ENCODE results near the gene SSTR3. TPM values are rescaled to one million over a fixed set of nuclear protein-coding genes. Genes with fewer than 3 reads are reported as not detected.

SSTR3 gene
- total RNA-seq, 1 donor from 2014 or later = not detected

DNA sequence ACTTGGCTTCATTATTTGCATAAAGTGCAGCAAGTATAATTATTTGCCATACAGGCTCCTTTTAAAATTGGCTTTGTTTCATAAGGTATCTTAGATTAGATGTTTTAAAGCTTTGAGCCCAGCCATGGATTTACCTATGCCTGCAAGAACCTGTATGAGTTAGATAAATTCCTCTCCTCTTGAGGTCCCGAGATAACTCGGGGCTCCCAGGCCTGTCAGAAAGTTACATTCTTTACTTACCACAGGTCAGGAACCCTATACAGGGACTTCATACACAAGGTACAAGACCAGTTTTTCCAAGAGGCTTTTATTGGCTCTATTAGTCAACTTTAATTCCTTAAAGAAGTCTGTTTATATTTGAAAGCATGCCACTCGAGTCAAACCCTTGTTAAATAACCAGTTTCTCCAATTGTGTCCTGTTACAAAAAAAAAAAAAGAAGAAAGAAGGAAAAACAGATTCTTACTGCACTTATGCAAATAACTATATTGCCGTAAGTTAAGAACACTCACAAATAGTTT, 22.0 kb downstream of the SSTR3 start:
- no peak for DNase-seq
- peaks cover 4% of the 10 kb centered on the region for H3K4me1 Mint-ChIP-seq (ENCODE audit: low read depth, unreplicated experiment)
- peaks cover 4% of the 10 kb centered on the region for H3K9me3 Mint-ChIP-seq (ENCODE audit: unreplicated experiment)
- H3K27ac Mint-ChIP-seq (ENCODE audit: unreplicated experiment) = no peak overlapping the region
- H3K4me3 Mint-ChIP-seq (ENCODE audit: unreplicated experiment) = no peak overlapping the region
- H3K36me3 Mint-ChIP-seq (ENCODE audit: unreplicated experiment) = peaks cover 11% of the 10 kb centered on the region
- H3K27me3 Mint-ChIP-seq (ENCODE audit: unreplicated experiment) = peaks cover 5% of the 10 kb centered on the region
- TF ChIP-seq, protein P1, sequence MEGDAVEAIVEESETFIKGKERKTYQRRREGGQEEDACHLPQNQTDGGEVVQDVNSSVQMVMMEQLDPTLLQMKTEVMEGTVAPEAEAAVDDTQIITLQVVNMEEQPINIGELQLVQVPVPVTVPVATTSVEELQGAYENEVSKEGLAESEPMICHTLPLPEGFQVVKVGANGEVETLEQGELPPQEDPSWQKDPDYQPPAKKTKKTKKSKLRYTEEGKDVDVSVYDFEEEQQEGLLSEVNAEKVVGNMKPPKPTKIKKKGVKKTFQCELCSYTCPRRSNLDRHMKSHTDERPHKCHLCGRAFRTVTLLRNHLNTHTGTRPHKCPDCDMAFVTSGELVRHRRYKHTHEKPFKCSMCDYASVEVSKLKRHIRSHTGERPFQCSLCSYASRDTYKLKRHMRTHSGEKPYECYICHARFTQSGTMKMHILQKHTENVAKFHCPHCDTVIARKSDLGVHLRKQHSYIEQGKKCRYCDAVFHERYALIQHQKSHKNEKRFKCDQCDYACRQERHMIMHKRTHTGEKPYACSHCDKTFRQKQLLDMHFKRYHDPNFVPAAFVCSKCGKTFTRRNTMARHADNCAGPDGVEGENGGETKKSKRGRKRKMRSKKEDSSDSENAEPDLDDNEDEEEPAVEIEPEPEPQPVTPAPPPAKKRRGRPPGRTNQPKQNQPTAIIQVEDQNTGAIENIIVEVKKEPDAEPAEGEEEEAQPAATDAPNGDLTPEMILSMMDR (IDR thresholded peaks at IDR 0.05; ENCODE audit: partially characterized antibody, unreplicated experiment) = no peak

- H3K4me3 Mint-ChIP-seq (ENCODE audit: unreplicated experiment) = no peak overlapping the region
- peaks cover 2% of the 10 kb centered on the region for H3K27me3 Mint-ChIP-seq (ENCODE audit: unreplicated experiment)
- H3K9me3 Mint-ChIP-seq (ENCODE audit: unreplicated experiment) = peaks cover 4% of the 10 kb centered on the region
These were observed 23.3 kb downstream of the SSTR3 start for GRCh38 chr22:37188901-37189466.

GRCh38 chr22:37187891-37188761, 24.2 kb downstream of the SSTR3 start, which contains the start of gene C1QTNF6:
TSS of gene C1QTNF6 (minus strand) at chr22:37188247. CDS start at chr22:37188213, 34 bp downstream.
- DNase-seq = peak; percentile 28
- peaks cover 2% of the 10 kb centered on the region for H3K4me1 Mint-ChIP-seq (ENCODE audit: low read depth, unreplicated experiment)
- H3K27me3 Mint-ChIP-seq (ENCODE audit: unreplicated experiment) = peaks cover 2% of the 10 kb centered on the region
- no peak within 1 kb of the TSS for H3K27ac Mint-ChIP-seq (ENCODE audit: unreplicated experiment)
- H3K36me3 Mint-ChIP-seq (ENCODE audit: unreplicated experiment) = no peaks in the 10 kb centered on the region
- TF ChIP-seq, protein P1 (IDR thresholded peaks at IDR 0.05; ENCODE audit: partially characterized antibody, unreplicated experiment) = no peak
- H3K4me3 Mint-ChIP-seq (ENCODE audit: unreplicated experiment) = no peak within 1 kb of the TSS
- peaks cover 4% of the 10 kb centered on the region for H3K9me3 Mint-ChIP-seq (ENCODE audit: unreplicated experiment)

More at GRCh38 chr22:37188901-37189466, 23.3 kb downstream of the SSTR3 start:
- TF ChIP-seq, protein P1 (IDR thresholded peaks at IDR 0.05; ENCODE audit: partially characterized antibody, unreplicated experiment) = no peak
- DNase-seq = no peak
- Mint-ChIP-seq H3K36me3 (ENCODE audit: unreplicated experiment) (peaks cover 2% of the 10 kb centered on the region), H3K27ac (ENCODE audit: unreplicated experiment) (no peak overlapping the region), H3K4me1 (ENCODE audit: low read depth, unreplicated experiment) (peaks cover 2% of the 10 kb centered on the region)

GRCh38 chr22:37187552-37187890, 24.8 kb downstream of the SSTR3 start:
- Mint-ChIP-seq H3K4me3 (ENCODE audit: unreplicated experiment) (no peak overlapping the region), H3K4me1 (ENCODE audit: low read depth, unreplicated experiment) (peaks cover 2% of the 10 kb centered on the region), H3K36me3 (ENCODE audit: unreplicated experiment) (no peaks in the 10 kb centered on the region), H3K9me3 (ENCODE audit: unreplicated experiment) (peaks cover 4% of the 10 kb centered on the region), H3K27me3 (ENCODE audit: unreplicated experiment) (peaks cover 2% of the 10 kb centered on the region), H3K27ac (ENCODE audit: unreplicated experiment) (no peak overlapping the region)
- DNase-seq = peak; percentile 7
- TF ChIP-seq, protein P1 (IDR thresholded peaks at IDR 0.05; ENCODE audit: partially characterized antibody, unreplicated experiment) = no peak

Data from glutamatergic neuron (in vitro differentiated cells).